HEK293T (cell line): ENCODE results near the gene HTR3A.

Experiments used
- CTCF ChIA-PET: fragments of 350-600 bp; formaldehyde crosslinking; extraction: SDS; loops from one replicate; lab custom pipeline; 2021; ENCODE audit warnings: antibody characterized with exemption, inconsistent platforms; lab: Yijun Ruan, JAX
- POLR2A ChIA-PET: fragments of 350-600 bp; formaldehyde crosslinking; extraction: SDS; loops from one replicate; lab custom pipeline; 2020; ENCODE audit warnings: antibody characterized with exemption, inconsistent platforms; lab: Yijun Ruan, JAX
- DNase-seq: peaks from one replicate; pipeline ENCODE4 v3.0.0; 2012; ENCODE audit warnings: mixed read lengths; ENCODE audit errors: extremely low spot score
- ARNT ChIP-seq: fragments of 450-650 bp; IDR thresholded peaks from 2 replicates; pipeline ENCODE4 v1.6.1; 2017; ENCODE audit warnings: mild to moderate bottlenecking
- BHLHE40 ChIP-seq: fragments of 450-650 bp; IDR thresholded peaks from 2 replicates; pipeline ENCODE4 v1.6.1; 2016; ENCODE audit warnings: mild to moderate bottlenecking, moderate library complexity, borderline replicate concordance
- CTBP1 ChIP-seq: fragments of 450-650 bp; IDR thresholded peaks from 2 replicates; pipeline ENCODE4 v1.6.1; 2016; ENCODE audit warnings: borderline replicate concordance
- ELF4 ChIP-seq: fragments of 450-650 bp; IDR thresholded peaks from 2 replicates; pipeline ENCODE4 v1.6.1; 2017; ENCODE audit warnings: antibody characterized with exemption
- FOXA1 ChIP-seq: fragments of 450-650 bp; IDR thresholded peaks from 2 replicates; pipeline ENCODE4 v1.6.1; 2016; ENCODE audit warnings: mild to moderate bottlenecking
- FOXK2 ChIP-seq: fragments of 450-650 bp; IDR thresholded peaks from 2 replicates; pipeline ENCODE4 v1.6.1; 2016; ENCODE audit warnings: mild to moderate bottlenecking
- FOXM1 ChIP-seq: fragments of 450-650 bp; IDR thresholded peaks from 2 replicates; pipeline ENCODE4 v1.6.1; 2017; ENCODE audit warnings: mild to moderate bottlenecking, borderline replicate concordance
- HDGF ChIP-seq: fragments of 450-650 bp; IDR thresholded peaks from 2 replicates; pipeline ENCODE4 v1.6.1; 2017; ENCODE audit warnings: antibody characterized with exemption, borderline replicate concordance
- L3MBTL2 ChIP-seq: fragments of 450-650 bp; conservative IDR thresholded peaks from 2 replicates; pipeline ENCODE4 v1.6.1; 2016; ENCODE audit warnings: mild to moderate bottlenecking
- LEF1 ChIP-seq: fragments of 450-650 bp; IDR thresholded peaks from 2 replicates; pipeline ENCODE4 v1.6.1; 2017; ENCODE audit warnings: mild to moderate bottlenecking, borderline replicate concordance
- NFRKB ChIP-seq: fragments of 450-650 bp; IDR thresholded peaks from 2 replicates; pipeline ENCODE4 v1.6.1; 2016; ENCODE audit warnings: mild to moderate bottlenecking, moderate library complexity
- PKNOX1 ChIP-seq: fragments of 450-650 bp; IDR thresholded peaks from 2 replicates; pipeline ENCODE4 v1.6.1; 2016
- SP1 ChIP-seq: fragments of 450-650 bp; IDR thresholded peaks from 2 replicates; pipeline ENCODE4 v1.6.1; 2017
- SUZ12 ChIP-seq: fragments of 450-650 bp; IDR thresholded peaks from 2 replicates; pipeline ENCODE4 v1.6.1; 2016; ENCODE audit warnings: mild to moderate bottlenecking
- TARDBP ChIP-seq: fragments of 450-650 bp; IDR thresholded peaks from 2 replicates; pipeline ENCODE4 v1.6.1; 2016
- ZNF384 ChIP-seq: fragments of 450-650 bp; IDR thresholded peaks from 2 replicates; pipeline ENCODE4 v1.6.1; 2016

Gene HTR3A

GRCh38 chr11:113991718-113992458 is 17.0 kb downstream of the HTR3A start:
- ChIA-PET POLR2A (interaction anchor here (0.9 kb wide), 1 partner anchor 97 kb away, joined by 3 read pairs; no protein-coding TSS in a partner anchor), CTCF (interaction anchor here (0.6 to 4.2 kb wide), 5 partner anchors 52 to 270 kb away, joined by 3 to 56 read pairs (median 4); no protein-coding TSS in a partner anchor)
- DNase-seq = no peak
- TF ChIP-seq TARDBP (no peak), FOXA1 (no peak), FOXK2 (no peak), FOXM1 (no peak), ZNF384 (no peak), SUZ12 (no peak), LEF1 (no peak), HDGF (no peak), NFRKB (no peak), CTBP1 (no peak), BHLHE40 (no peak), ELF4 (no peak), PKNOX1 (no peak), SP1 (no peak), ARNT (no peak)

- POLR2A ChIA-PET = no interaction called here
- CTCF ChIA-PET = interaction anchor here (0.6 to 4.2 kb wide), 5 partner anchors 32 to 268 kb away, joined by 3 to 56 read pairs (median 4); no protein-coding TSS in a partner anchor
- TF ChIP-seq ELF4 (no peak), PKNOX1 (no peak), FOXA1 (no peak), FOXK2 (no peak), L3MBTL2 (no peak), FOXM1 (no peak), TARDBP (no peak), NFRKB (no peak), SUZ12 (no peak)
- no peak for DNase-seq
These were observed 17.7 kb downstream of the HTR3A start for GRCh38 chr11:113992459-113993110.

GRCh38 chr11:113994077-113994954 is 19.4 kb downstream of the HTR3A start:
- TF ChIP-seq L3MBTL2 (no peak), PKNOX1 (peak; percentile 32; the same call in 1 of the 2 replicates)
- CTCF ChIA-PET = interaction anchor here (0.6 to 4.2 kb wide), 10 partner anchors 12 to 271 kb away, joined by 3 to 56 read pairs (median 4); partner anchors contain the start of gene HTR3A
- POLR2A ChIA-PET = no interaction called here
- peak; percentile 67 for DNase-seq

- no peak for DNase-seq
These were observed 22.6 kb downstream of the HTR3A start for GRCh38 chr11:113997473-113997872.

More at GRCh38 chr11:113997473-113997872, 22.6 kb downstream of the HTR3A start:
- TF ChIP-seq TARDBP (no peak), FOXA1 (no peak), FOXM1 (no peak), CTBP1 (no peak), PKNOX1 (no peak), ELF4 (no peak)
- ChIA-PET CTCF (interaction anchor here (0.7 to 1.7 kb wide), 5 partner anchors 38 to 265 kb away, joined by 3 to 7 read pairs (median 3); no protein-coding TSS in a partner anchor), POLR2A (no interaction called here)
